ENCODE measurements around the gene TULP4. TPM values are rescaled to one million over a fixed set of nuclear protein-coding genes. Genes with fewer than 3 reads are reported as not detected.

Gene TULP4
- total RNA-seq, 1 donor from 2014 or later: 104 TPM

DNA sequence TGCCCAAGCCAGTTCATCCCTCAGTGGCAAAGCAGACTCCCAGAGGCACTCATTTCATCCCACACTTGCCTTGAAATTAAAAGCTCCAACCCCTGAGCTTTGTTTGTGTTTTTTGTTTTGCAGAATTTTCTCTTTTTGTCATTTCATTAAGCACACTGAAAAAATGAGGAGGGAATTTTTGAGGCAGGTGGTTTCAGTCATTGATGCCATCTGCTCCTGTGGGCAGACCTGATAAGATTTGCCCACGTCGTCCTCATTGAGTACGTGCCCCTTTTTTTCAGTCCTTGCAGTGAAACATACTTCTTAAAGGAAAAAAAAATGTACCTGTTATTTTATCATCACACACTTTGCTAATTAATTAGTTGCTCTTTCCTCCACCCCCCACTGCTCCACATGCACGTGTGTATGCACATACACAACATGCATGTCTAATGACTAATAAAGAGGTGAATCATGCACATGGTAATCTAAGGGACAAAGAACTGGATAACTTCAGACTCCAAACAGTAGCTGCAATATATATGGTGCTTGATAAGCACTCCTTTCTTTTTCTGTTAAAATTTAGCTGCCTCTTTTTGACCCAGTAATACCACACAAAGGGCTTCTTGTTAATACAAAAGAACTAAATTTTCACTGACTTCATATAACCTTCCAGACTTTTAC, 145.5 kb downstream of the TULP4 start:
- TF ChIP-seq, protein P1, sequence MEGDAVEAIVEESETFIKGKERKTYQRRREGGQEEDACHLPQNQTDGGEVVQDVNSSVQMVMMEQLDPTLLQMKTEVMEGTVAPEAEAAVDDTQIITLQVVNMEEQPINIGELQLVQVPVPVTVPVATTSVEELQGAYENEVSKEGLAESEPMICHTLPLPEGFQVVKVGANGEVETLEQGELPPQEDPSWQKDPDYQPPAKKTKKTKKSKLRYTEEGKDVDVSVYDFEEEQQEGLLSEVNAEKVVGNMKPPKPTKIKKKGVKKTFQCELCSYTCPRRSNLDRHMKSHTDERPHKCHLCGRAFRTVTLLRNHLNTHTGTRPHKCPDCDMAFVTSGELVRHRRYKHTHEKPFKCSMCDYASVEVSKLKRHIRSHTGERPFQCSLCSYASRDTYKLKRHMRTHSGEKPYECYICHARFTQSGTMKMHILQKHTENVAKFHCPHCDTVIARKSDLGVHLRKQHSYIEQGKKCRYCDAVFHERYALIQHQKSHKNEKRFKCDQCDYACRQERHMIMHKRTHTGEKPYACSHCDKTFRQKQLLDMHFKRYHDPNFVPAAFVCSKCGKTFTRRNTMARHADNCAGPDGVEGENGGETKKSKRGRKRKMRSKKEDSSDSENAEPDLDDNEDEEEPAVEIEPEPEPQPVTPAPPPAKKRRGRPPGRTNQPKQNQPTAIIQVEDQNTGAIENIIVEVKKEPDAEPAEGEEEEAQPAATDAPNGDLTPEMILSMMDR (IDR thresholded peaks at IDR 0.05): no peak
- no peak for DNase-seq
- H3K9me3 ChIP-seq: no peaks in the 10 kb centered on the region
- no peaks in the 10 kb centered on the region for H3K27me3 ChIP-seq (ENCODE audit: low read depth)
- no peak overlapping the region for H3K4me3 ChIP-seq
- intact Hi-C loops (cut with DNase I): no loop called here
- no peaks in the 10 kb centered on the region for H3K4me1 ChIP-seq
- no peak overlapping the region for H3K27ac ChIP-seq
- peaks cover 21% of the 10 kb centered on the region for H3K36me3 ChIP-seq
- ATAC-seq: no peak

GRCh38 chr6:158459726-158460125, 147.5 kb downstream of the TULP4 start:
- H3K27ac ChIP-seq: no peak overlapping the region
- no peaks in the 10 kb centered on the region for H3K4me1 ChIP-seq
- TF ChIP-seq, protein P1 (IDR thresholded peaks at IDR 0.05): no peak
- H3K9me3 ChIP-seq: no peaks in the 10 kb centered on the region
- ATAC-seq (no peak), DNase-seq (no peak)
- intact Hi-C loops (cut with DNase I): no loop called here
- no peaks in the 10 kb centered on the region for H3K27me3 ChIP-seq (ENCODE audit: low read depth)
- no peak overlapping the region for H3K4me3 ChIP-seq
- H3K36me3 ChIP-seq: peaks cover 32% of the 10 kb centered on the region

- H3K9me3 ChIP-seq: no peaks in the 10 kb centered on the region
- H3K27me3 ChIP-seq (ENCODE audit: low read depth): no peaks in the 10 kb centered on the region
- intact Hi-C loops (cut with DNase I): no loop called here
- H3K4me1 ChIP-seq: no peaks in the 10 kb centered on the region
- ATAC-seq (no peak), DNase-seq (no peak)
- no peak overlapping the region for H3K4me3 ChIP-seq
- TF ChIP-seq, protein P1 (IDR thresholded peaks at IDR 0.05): no peak
- H3K27ac ChIP-seq: no peak overlapping the region
- peaks cover 32% of the 10 kb centered on the region for H3K36me3 ChIP-seq
Measured at GRCh38 chr6:158460602-158461169, 148.4 kb downstream of the TULP4 start.

DNA sequence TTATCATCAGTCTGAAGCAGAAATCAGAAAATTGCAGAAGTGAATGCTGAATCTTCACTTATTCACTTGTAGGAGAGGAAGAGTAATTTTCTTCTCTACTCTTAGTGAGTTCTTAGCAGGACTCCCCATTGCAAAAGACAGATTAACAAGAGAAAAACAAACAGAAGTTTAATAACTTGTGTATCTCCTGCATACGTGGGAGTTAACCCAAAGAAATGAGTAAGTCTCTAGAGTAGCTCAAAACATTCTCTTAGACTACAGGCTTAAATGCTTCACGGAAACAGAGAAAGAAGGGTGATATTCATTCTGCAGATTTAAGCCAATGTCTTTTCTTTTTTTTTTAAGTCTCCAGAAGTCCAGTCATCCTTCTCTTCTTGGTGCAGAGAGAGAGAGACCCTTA, 149.7 kb downstream of the TULP4 start:
- ATAC-seq (no peak), DNase-seq (no peak)
- Histone ChIP-seq H3K4me1 (no peaks in the 10 kb centered on the region), H3K27ac (no peak overlapping the region), H3K36me3 (peaks cover 32% of the 10 kb centered on the region), H3K4me3 (no peak overlapping the region), H3K9me3 (no peaks in the 10 kb centered on the region), H3K27me3 (ENCODE audit: low read depth) (no peaks in the 10 kb centered on the region)
- intact Hi-C loops (cut with DNase I): no loop called here
- TF ChIP-seq, protein P1 (IDR thresholded peaks at IDR 0.05): no peak

DNA sequence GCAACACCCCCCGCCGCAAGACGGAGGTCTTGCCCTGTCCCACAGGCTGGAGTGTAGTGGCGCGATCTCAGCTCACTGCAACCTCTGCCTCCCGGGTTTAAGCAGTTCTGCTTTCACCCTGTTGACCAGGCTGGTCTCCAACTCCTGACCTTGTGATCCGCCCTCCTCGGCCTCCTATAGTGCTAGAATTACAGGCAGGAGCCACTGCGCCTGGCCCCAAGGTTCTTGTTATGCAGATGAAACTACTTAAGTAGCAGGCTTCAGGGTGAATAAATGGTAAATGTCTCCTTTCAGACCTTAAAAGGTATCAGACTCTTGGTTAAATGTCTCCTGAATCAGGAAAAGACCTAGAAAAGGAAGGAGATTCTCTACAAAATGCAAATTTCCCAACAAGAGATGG, 152.2 kb downstream of the TULP4 start:
- ATAC-seq (no peak), DNase-seq (no peak)
- Histone ChIP-seq H3K27ac (no peak overlapping the region), H3K4me3 (no peak overlapping the region), H3K9me3 (no peaks in the 10 kb centered on the region), H3K4me1 (no peaks in the 10 kb centered on the region), H3K27me3 (ENCODE audit: low read depth) (no peaks in the 10 kb centered on the region), H3K36me3 (peaks cover 31% of the 10 kb centered on the region)
- intact Hi-C loops (cut with DNase I): no loop called here
- TF ChIP-seq, protein P1 (IDR thresholded peaks at IDR 0.05): no peak
